Bone marrow (tissue), 2 donors: ENCODE data around the gene TCF4.

ENCODE experiments used
- DNase-seq, 2 donors: peaks; one replicate each; lab custom pipeline; 2025; lab: John Stamatoyannopoulos, UW

Gene TCF4

GRCh38 chr18:55585920-55586561 is 2.0 kb downstream of the TCF4 start:
- no peak for DNase-seq

- DNase-seq: no peak
These were observed 2.7 kb downstream of the TCF4 start for GRCh38 chr18:55585065-55585919.

GRCh38 chr18:55584201-55584600 is 3.8 kb downstream of the TCF4 start:
- DNase-seq: no peak

- DNase-seq: no peak
These were observed 5.7 kb downstream of the TCF4 start for GRCh38 chr18:55582325-55582724.

GRCh38 chr18:55579501-55580270 is 8.3 kb downstream of the TCF4 start:
- DNase-seq: no peak

GRCh38 chr18:55577812-55578539 is 10.0 kb downstream of the TCF4 start:
- DNase-seq: peak in 1 of 2 donors; percentile 16

GRCh38 chr18:55576001-55576400 is 12.0 kb downstream of the TCF4 start:
- DNase-seq: peak in 1 of 2 donors; percentile 51

GRCh38 chr18:55575066-55575465 is 12.9 kb downstream of the TCF4 start:
- DNase-seq: no peak

- DNase-seq: no peak
These were observed 14.6 kb downstream of the TCF4 start for GRCh38 chr18:55573386-55573785.

GRCh38 chr18:55570966-55571365 is 17.0 kb downstream of the TCF4 start:
- DNase-seq: no peak

GRCh38 chr18:55566456-55566935 is 21.5 kb downstream of the TCF4 start:
- no peak for DNase-seq

GRCh38 chr18:55559739-55560138 is 28.3 kb downstream of the TCF4 start:
- DNase-seq: no peak

GRCh38 chr18:55557211-55557610 is 30.8 kb downstream of the TCF4 start:
- DNase-seq: no peak

GRCh38 chr18:55555395-55556027 is 32.5 kb downstream of the TCF4 start:
- no peak for DNase-seq

GRCh38 chr18:55552526-55553189 is 35.3 kb downstream of the TCF4 start:
- DNase-seq: no peak

GRCh38 chr18:55551227-55551626 is 36.8 kb downstream of the TCF4 start:
- DNase-seq: no peak

- DNase-seq: no peak
These were observed 37.5 kb downstream of the TCF4 start for GRCh38 chr18:55550471-55550870.

GRCh38 chr18:55549474-55550104 is 38.4 kb downstream of the TCF4 start:
- no peak for DNase-seq

- no peak for DNase-seq
These were observed 40.3 kb downstream of the TCF4 start for GRCh38 chr18:55547705-55548056.
